SK-N-SH (cell line): ENCODE data around the gene BSN. TPM values are rescaled to one million over a fixed set of nuclear protein-coding genes. Genes with fewer than 3 reads are reported as not detected.

Experiments used
- CTCF ChIA-PET: fragments of 300-600, 350-600 bp; formaldehyde crosslinking; extraction: SDS; loops from one replicate; lab custom pipeline; 2021; lab: Yijun Ruan, JAX
- POLR2A ChIA-PET: fragments of 350-600 bp; sonication (Branson Sonifier 250); formaldehyde crosslinking; extraction: SDS; loops from one replicate; lab custom pipeline; 2020; ENCODE audit warnings: antibody characterized with exemption, inconsistent platforms; lab: Yijun Ruan, JAX
- DNase-seq: peaks from one replicate; pipeline ENCODE4 v3.0.0; 2012
- H2AFZ ChIP-seq: fragments of 200-600 bp; sonication (generic); 2 replicates; pipeline ENCODE4 v1.8.1; 2016; ENCODE audit warnings: antibody characterized with exemption, mild to moderate bottlenecking, low read depth
- H3F3A ChIP-seq: fragments of 200-600 bp; sonication (generic); replicated peaks from 2 replicates; pipeline ENCODE3; 2016; ENCODE audit warnings: antibody characterized with exemption, mild to moderate bottlenecking; ENCODE audit not compliant: insufficient read depth
- H3K27ac ChIP-seq, 2 experiments: fragments of 200-500 bp in 1 of 2; fragments of 200-600 bp in 1 of 2; sonication (Bioruptor generic) in 1 of 2; sonication (generic), shearing (Covaris generic) in 1 of 2; 2 replicates each; pipeline versions ENCODE4 v1.5.1 to v1.6.1; 2014 to 2016; ENCODE audit warnings: low read depth in 2 of 2, inconsistent platforms in 1 of 2, low read length in 1 of 2, mild to moderate bottlenecking in 1 of 2, mixed read lengths in 1 of 2
- H3K27me3 ChIP-seq: fragments of 200-600 bp; sonication (generic), shearing (Covaris generic); 2 replicates; pipeline ENCODE4 v1.6.1; 2016; ENCODE audit warnings: mixed run types; ENCODE audit not compliant: insufficient read depth
- H3K36me3 ChIP-seq, 2 experiments: fragments of 200-500 bp in 1 of 2; fragments of 200-600 bp in 1 of 2; sonication (Bioruptor generic) in 1 of 2; sonication (generic) in 1 of 2; replicated peaks in 1 of 2; 2 replicates each; pipeline versions ENCODE3 to v1.5.1; 2014 to 2016; ENCODE audit warnings: low read length in 1 of 2, mild to moderate bottlenecking in 1 of 2; ENCODE audit not compliant: insufficient read depth in 2 of 2, control insufficient read depth in 1 of 2
- H3K4me1 ChIP-seq, 2 experiments: fragments of 200-500 bp in 1 of 2; fragments of 200-600 bp in 1 of 2; sonication (Bioruptor generic) in 1 of 2; sonication (generic), shearing (Covaris generic) in 1 of 2; 2 replicates each; pipeline versions ENCODE4 v1.5.1 to v1.6.1; 2014 to 2016; ENCODE audit warnings: low read depth in 1 of 2, low read length in 1 of 2, mixed run types in 1 of 2; ENCODE audit not compliant: insufficient read depth in 2 of 2, control insufficient read depth in 1 of 2
- H3K4me2 ChIP-seq: fragments of 200-600 bp; sonication (generic), shearing (Covaris generic); 2 replicates; pipeline ENCODE4 v1.6.1; 2017; ENCODE audit warnings: mixed run types
- H3K4me3 ChIP-seq, 2 experiments: fragments of 200-500 bp in 1 of 2; fragments of 200-600 bp in 1 of 2; sonication (Bioruptor generic) in 1 of 2; sonication (generic), shearing (Covaris generic) in 1 of 2; 2 replicates each; pipeline versions ENCODE4 v1.5.1 to v1.8.1; 2014 to 2016; ENCODE audit warnings: low read depth in 2 of 2, inconsistent platforms in 1 of 2, low read length in 1 of 2, mild to moderate bottlenecking in 1 of 2, mixed read lengths in 1 of 2, moderate library complexity in 1 of 2
- H3K79me2 ChIP-seq: fragments of 200-600 bp; sonication (generic); 2 replicates; pipeline ENCODE4 v1.8.1; 2017; ENCODE audit warnings: mild to moderate bottlenecking; ENCODE audit not compliant: insufficient read depth
- H3K9ac ChIP-seq: fragments of 200-600 bp; sonication (generic); 2 replicates; pipeline ENCODE4 v1.6.1; 2017; ENCODE audit warnings: mixed run types
- H3K9me2 ChIP-seq: fragments of 200-600 bp; sonication (generic); 2 replicates; pipeline ENCODE4 v1.6.1; 2017; ENCODE audit warnings: mixed run types
- H3K9me3 ChIP-seq: fragments of 200-600 bp; sonication (generic); 2 replicates; pipeline ENCODE4 v1.6.1; 2017; ENCODE audit warnings: mixed run types, mild to moderate bottlenecking, moderate library complexity
- H4K20me1 ChIP-seq: fragments of 200-600 bp; sonication (generic); 2 replicates; pipeline ENCODE4 v1.6.1; 2017; ENCODE audit warnings: mild to moderate bottlenecking, mixed run types; ENCODE audit not compliant: insufficient read depth
- FOSL2 ChIP-seq: IDR thresholded peaks from 2 replicates; pipeline ENCODE4 v1.4.0; 2012; ENCODE audit warnings: low read depth, mild to moderate bottlenecking, moderate library complexity, borderline replicate concordance
- FOXM1 ChIP-seq: IDR thresholded peaks from 2 replicates; pipeline ENCODE4 v1.4.0; 2012; ENCODE audit warnings: low read depth, mild to moderate bottlenecking
- GABPA ChIP-seq: IDR thresholded peaks from 2 replicates; pipeline ENCODE4 v1.4.0; 2012; ENCODE audit warnings: low read depth, mild to moderate bottlenecking
- MEF2A ChIP-seq: IDR thresholded peaks from 2 replicates; pipeline ENCODE4 v1.4.0; 2012; ENCODE audit warnings: low read depth, borderline replicate concordance
- NFIC ChIP-seq: IDR thresholded peaks from 2 replicates; pipeline ENCODE4 v1.4.0; 2012; ENCODE audit warnings: borderline replicate concordance
- POLR2AphosphoS5 ChIP-seq: IDR thresholded peaks from 2 replicates; pipeline ENCODE4 v1.6.1; 2012; ENCODE audit warnings: low read depth, low read length
- RAD21 ChIP-seq: IDR thresholded peaks from 2 replicates; pipeline ENCODE4 v1.6.1; 2012; ENCODE audit warnings: mild to moderate bottlenecking, low read length
- SIN3A ChIP-seq: IDR thresholded peaks from 2 replicates; pipeline ENCODE4 v1.6.1; 2012; ENCODE audit warnings: low read depth, mild to moderate bottlenecking, low read length, moderate library complexity, borderline replicate concordance
- SMC3 ChIP-seq: IDR thresholded peaks from 2 replicates; pipeline ENCODE4 v1.6.1; 2012; ENCODE audit warnings: low read depth, low read length, improper control_type of control experiment
- TAF1 ChIP-seq: IDR thresholded peaks from 2 replicates; pipeline ENCODE4 v1.6.1; 2012; ENCODE audit warnings: low read depth, mild to moderate bottlenecking, low read length, moderate library complexity, borderline replicate concordance
- TCF12 ChIP-seq: IDR thresholded peaks from 2 replicates; pipeline ENCODE4 v1.4.0; 2012
- WGBS: methylation state at CpG from one replicate; pipeline ENCODE4 v1.1.6; 2017; ENCODE audit warnings: low lambda C conversion rate; 5-methylcytosine and 5-hydroxymethylcytosine counted together
- polyA plus RNA-seq, 3 experiments: library from polyadenylated mRNA; depleted of rRNA; stranded (reverse); fragments of >200 nt; gene quantifications; 2 replicates each; pipeline ENCODE4 v1.2.3, GENCODE V29; 2012
- TF ChIP-seq, protein P1 (sequence below): IDR thresholded peaks from 2 replicates; pipeline ENCODE4 v1.4.0; 2012; ENCODE audit warnings: low read depth, borderline replicate concordance
- TF ChIP-seq, protein P2 (sequence below): fragments of 200-600 bp; sonication (generic); IDR thresholded peaks from 2 replicates; pipeline ENCODE4 v1.6.1; 2017; ENCODE audit warnings: antibody characterized with exemption, mild to moderate bottlenecking, moderate library complexity
- TF ChIP-seq, protein P3 (sequence below): fragments of 150-350 bp; IDR thresholded peaks from 2 replicates; pipeline ENCODE4 v1.6.1; 2016; ENCODE audit warnings: mild to moderate bottlenecking, low read depth, low read length

Gene BSN
- polyA plus RNA-seq, 1 of the 3 experiments (the other 2 are of a cell fraction) = 0.07 TPM

DNA sequence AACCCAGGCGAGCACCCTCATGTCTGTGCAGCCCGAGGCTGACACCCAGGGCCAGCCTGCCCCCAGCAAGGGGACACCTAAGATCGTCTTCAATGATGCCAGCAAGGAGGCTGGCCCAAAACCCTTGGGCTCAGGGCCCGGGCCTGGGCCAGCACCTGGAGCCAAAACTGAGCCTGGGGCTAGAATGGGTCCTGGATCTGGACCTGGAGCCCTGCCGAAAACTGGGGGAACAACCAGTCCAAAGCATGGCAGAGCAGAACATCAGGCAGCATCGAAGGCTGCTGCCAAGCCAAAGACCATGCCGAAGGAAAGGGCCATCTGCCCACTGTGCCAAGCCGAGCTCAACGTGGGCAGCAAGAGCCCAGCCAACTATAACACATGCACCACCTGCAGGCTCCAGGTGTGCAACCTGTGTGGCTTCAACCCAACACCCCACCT lies 88.5 kb downstream of the BSN start:
- H3K4me2 ChIP-seq = no peak overlapping the region
- H3K27me3 ChIP-seq = no peaks in the 10 kb centered on the region
- no peak for TF ChIP-seq FOXM1
- no peak for TF ChIP-seq SIN3A
- TF ChIP-seq TCF12 = no peak
- no peak for TF ChIP-seq SMC3
- TF ChIP-seq, protein P1, sequence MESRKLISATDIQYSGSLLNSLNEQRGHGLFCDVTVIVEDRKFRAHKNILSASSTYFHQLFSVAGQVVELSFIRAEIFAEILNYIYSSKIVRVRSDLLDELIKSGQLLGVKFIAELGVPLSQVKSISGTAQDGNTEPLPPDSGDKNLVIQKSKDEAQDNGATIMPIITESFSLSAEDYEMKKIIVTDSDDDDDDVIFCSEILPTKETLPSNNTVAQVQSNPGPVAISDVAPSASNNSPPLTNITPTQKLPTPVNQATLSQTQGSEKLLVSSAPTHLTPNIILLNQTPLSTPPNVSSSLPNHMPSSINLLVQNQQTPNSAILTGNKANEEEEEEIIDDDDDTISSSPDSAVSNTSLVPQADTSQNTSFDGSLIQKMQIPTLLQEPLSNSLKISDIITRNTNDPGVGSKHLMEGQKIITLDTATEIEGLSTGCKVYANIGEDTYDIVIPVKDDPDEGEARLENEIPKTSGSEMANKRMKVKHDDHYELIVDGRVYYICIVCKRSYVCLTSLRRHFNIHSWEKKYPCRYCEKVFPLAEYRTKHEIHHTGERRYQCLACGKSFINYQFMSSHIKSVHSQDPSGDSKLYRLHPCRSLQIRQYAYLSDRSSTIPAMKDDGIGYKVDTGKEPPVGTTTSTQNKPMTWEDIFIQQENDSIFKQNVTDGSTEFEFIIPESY = no peak
- TF ChIP-seq, protein P2, sequence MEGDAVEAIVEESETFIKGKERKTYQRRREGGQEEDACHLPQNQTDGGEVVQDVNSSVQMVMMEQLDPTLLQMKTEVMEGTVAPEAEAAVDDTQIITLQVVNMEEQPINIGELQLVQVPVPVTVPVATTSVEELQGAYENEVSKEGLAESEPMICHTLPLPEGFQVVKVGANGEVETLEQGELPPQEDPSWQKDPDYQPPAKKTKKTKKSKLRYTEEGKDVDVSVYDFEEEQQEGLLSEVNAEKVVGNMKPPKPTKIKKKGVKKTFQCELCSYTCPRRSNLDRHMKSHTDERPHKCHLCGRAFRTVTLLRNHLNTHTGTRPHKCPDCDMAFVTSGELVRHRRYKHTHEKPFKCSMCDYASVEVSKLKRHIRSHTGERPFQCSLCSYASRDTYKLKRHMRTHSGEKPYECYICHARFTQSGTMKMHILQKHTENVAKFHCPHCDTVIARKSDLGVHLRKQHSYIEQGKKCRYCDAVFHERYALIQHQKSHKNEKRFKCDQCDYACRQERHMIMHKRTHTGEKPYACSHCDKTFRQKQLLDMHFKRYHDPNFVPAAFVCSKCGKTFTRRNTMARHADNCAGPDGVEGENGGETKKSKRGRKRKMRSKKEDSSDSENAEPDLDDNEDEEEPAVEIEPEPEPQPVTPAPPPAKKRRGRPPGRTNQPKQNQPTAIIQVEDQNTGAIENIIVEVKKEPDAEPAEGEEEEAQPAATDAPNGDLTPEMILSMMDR = no peak
- TF ChIP-seq TAF1 = no peak
- TF ChIP-seq, protein P3, sequence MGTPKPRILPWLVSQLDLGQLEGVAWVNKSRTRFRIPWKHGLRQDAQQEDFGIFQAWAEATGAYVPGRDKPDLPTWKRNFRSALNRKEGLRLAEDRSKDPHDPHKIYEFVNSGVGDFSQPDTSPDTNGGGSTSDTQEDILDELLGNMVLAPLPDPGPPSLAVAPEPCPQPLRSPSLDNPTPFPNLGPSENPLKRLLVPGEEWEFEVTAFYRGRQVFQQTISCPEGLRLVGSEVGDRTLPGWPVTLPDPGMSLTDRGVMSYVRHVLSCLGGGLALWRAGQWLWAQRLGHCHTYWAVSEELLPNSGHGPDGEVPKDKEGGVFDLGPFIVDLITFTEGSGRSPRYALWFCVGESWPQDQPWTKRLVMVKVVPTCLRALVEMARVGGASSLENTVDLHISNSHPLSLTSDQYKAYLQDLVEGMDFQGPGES = no peak
- TF ChIP-seq GABPA = no peak
- TF ChIP-seq FOSL2 = no peak
- no peak for TF ChIP-seq MEF2A
- no peak for TF ChIP-seq RAD21
- no peak for TF ChIP-seq POLR2AphosphoS5
- no peak for TF ChIP-seq NFIC
- POLR2A ChIA-PET = no interaction called here
- H3K36me3 ChIP-seq = no peaks in the 10 kb centered on the region
- H3F3A ChIP-seq = no peaks in the 10 kb centered on the region
- H3K27ac ChIP-seq = no peak overlapping the region
- H3K9me3 ChIP-seq = no peaks in the 10 kb centered on the region
- no peaks in the 10 kb centered on the region for H3K79me2 ChIP-seq
- no peak overlapping the region for H3K9ac ChIP-seq
- no peaks in the 10 kb centered on the region for H3K9me2 ChIP-seq
- CTCF ChIA-PET = interaction anchor here (0.8 to 3.3 kb wide), 4 partner anchors 24 to 103 kb away, joined by 3 to 13 read pairs (median 5); partner anchors contain the start of gene BSN
- H3K4me3 ChIP-seq = no peak overlapping the region
- WGBS = 40% methylated on average over 3 of the region's 9 CpGs
- H2AFZ ChIP-seq = no peak overlapping the region
- H4K20me1 ChIP-seq = no peaks in the 10 kb centered on the region
- DNase-seq = no peak
- H3K4me1 ChIP-seq = no peaks in the 10 kb centered on the region; a peak in 1 of 4 replicates
